ENCODE results near the gene CTSC.

DNA sequence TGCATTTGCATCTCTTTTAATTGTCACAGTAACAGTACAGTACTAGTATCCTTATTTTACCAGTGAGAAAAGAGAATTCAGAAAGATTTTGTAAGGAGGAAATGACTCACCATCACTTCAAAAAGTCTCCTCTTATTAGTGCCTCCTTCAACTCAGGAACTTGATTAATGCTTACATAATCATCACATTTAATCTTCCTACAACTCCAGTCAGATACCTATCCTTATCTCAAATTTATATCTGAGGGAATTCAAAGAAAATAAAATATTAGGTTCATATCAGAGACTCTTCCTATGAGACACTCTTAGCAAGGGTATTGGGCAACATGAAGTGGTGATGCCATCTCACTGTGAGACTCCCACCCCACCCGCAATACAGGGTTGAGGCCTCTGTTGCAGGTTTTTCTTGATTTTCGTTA is 26.1 kb upstream of the CTSC start:
- TF ChIP-seq, protein P1, sequence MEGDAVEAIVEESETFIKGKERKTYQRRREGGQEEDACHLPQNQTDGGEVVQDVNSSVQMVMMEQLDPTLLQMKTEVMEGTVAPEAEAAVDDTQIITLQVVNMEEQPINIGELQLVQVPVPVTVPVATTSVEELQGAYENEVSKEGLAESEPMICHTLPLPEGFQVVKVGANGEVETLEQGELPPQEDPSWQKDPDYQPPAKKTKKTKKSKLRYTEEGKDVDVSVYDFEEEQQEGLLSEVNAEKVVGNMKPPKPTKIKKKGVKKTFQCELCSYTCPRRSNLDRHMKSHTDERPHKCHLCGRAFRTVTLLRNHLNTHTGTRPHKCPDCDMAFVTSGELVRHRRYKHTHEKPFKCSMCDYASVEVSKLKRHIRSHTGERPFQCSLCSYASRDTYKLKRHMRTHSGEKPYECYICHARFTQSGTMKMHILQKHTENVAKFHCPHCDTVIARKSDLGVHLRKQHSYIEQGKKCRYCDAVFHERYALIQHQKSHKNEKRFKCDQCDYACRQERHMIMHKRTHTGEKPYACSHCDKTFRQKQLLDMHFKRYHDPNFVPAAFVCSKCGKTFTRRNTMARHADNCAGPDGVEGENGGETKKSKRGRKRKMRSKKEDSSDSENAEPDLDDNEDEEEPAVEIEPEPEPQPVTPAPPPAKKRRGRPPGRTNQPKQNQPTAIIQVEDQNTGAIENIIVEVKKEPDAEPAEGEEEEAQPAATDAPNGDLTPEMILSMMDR (IDR thresholded peaks at IDR 0.05), result no peak
- no peak for TF ChIP-seq POLR2A (IDR thresholded peaks at IDR 0.05)
- TF ChIP-seq POLR2AphosphoS5 (IDR thresholded peaks at IDR 0.05), result no peak

All from gastroesophageal sphincter (tissue), 3 donors.